H1 (cell line): ENCODE results near the gene USP54. TPM values are rescaled to one million over a fixed set of nuclear protein-coding genes. Genes with fewer than 3 reads are reported as not detected.

Experiments used
- EZH2 ChIP-seq: fragments of 200-600 bp; sonication (generic); IDR thresholded peaks from 2 replicates; pipeline ENCODE4 v1.7.1; 2012; ENCODE audit warnings: low read depth, mild to moderate bottlenecking, moderate library complexity, low read length, inconsistent platforms; ENCODE audit not compliant: severe bottlenecking
- polyA plus RNA-seq, 7 experiments: library from polyadenylated mRNA; depleted of rRNA in 3 of 7; stranded (reverse) in 5 of 7; unstranded in 2 of 7; fragments of >200 nt in 5 of 7; fragments of 200-250 nt in 2 of 7; gene quantifications; 1 replicate in 5 of 7; 2 replicates in 1 of 7; 4 replicates in 1 of 7; pipeline versions ENCODE4 v1.2.1 to v1.2.3, GENCODE V29; 2011 to 2013; ENCODE audit warnings: missing spikeins in 2 of 7, mixed read lengths in 2 of 7
- total RNA-seq: library from RNA; stranded (reverse); fragmentation: NEBNext Ultra II Directional; extraction: Animal tissue kit (Norgen Biotek cat#: 25700); gene quantifications from 2 replicates; pipeline ENCODE4 v1.2.1, GENCODE V29; 2021
- TF ChIP-seq, protein P1 (sequence below): IDR thresholded peaks from 2 replicates; pipeline ENCODE4 v1.6.1; 2012; ENCODE audit warnings: low read length, inconsistent platforms

USP54 gene
- total and polyA plus RNA-seq, 2 of the 8 experiments (the other 6 are each of a cell fraction or from before 2014, with no cell fraction given): 46.2 to 65.6 TPM

- TF ChIP-seq, protein P1, sequence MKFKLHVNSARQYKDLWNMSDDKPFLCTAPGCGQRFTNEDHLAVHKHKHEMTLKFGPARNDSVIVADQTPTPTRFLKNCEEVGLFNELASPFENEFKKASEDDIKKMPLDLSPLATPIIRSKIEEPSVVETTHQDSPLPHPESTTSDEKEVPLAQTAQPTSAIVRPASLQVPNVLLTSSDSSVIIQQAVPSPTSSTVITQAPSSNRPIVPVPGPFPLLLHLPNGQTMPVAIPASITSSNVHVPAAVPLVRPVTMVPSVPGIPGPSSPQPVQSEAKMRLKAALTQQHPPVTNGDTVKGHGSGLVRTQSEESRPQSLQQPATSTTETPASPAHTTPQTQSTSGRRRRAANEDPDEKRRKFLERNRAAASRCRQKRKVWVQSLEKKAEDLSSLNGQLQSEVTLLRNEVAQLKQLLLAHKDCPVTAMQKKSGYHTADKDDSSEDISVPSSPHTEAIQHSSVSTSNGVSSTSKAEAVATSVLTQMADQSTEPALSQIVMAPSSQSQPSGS: no peak
- TF ChIP-seq EZH2: no peak
Observed at GRCh38 chr10:73519336-73519735, 71.8 kb downstream of the USP54 start (continued).
